Measurements from ENCODE around the gene BANF1.

The BANF1 gene, protein sequence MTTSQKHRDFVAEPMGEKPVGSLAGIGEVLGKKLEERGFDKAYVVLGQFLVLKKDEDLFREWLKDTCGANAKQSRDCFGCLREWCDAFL

DNA sequence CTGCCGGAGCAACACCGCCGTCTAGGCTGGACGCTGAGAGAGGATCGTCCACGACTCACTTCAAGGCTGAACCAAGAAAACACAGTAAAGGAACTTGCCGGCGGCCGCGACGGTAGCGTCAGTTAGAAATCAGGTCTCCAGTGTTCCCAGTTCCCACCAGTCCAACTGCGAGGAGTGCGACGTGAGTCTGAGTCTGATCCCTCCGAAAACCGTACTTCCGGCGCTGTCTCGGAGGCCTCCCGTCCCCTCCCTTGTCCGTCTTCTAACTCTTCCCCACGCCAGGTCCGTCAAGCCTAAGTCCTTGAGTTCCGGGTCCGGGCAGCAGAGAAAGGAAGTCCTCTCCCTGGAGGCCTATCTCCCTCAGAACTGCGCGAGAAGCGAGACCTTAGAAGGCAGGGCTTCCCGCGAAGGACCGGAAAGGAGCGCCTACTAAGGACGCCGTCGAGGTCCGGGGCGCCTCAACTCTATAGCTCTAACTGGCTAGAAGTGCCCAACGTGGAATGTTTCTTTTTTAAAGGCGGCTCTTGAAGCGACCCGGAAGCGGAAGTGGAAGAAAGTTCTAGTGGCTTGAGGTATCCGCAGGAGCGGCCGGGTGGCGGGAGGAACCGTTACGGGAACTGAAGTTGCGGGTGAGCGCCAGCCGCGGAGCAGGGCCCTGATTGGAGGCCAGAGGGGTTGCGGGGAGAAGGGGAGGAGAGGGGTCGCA is at the start of gene BANF1, which contains the start of gene EIF1AD:
Gene BANF1, plus strand, starts transcription at position 562 of the 706 bp plus-strand sequence. CDS start 748 bp downstream, outside the sequence.
Gene EIF1AD, minus strand, starts transcription at position 216 of the 706 bp plus-strand sequence. CDS start 1,768 bp downstream, outside the sequence.
- peak; percentile 96 for DNase-seq (ENCODE audit: low spot score)

DNA sequence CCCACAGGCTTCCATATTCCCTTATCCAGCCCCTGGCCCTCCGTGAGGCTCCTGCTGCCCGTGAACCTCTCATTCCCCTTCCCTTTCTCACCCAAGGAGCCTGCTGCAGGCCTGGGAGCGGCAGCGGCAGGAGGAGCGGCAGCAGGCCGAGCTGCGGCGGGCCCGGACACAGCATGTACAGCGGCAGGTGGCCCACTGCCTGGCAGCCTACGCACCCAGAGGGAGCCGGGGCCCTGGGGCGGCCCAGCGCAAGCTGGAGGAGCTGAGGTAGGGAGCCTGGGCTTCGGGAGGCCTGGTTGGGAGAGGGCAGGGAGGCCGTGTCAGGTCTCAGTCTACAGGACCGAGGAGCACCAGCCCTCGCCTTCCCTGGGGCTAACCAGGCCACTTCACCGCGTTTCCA is 48.8 kb upstream of the BANF1 start:
- DNase-seq (ENCODE audit: low spot score) = no peak

DNA sequence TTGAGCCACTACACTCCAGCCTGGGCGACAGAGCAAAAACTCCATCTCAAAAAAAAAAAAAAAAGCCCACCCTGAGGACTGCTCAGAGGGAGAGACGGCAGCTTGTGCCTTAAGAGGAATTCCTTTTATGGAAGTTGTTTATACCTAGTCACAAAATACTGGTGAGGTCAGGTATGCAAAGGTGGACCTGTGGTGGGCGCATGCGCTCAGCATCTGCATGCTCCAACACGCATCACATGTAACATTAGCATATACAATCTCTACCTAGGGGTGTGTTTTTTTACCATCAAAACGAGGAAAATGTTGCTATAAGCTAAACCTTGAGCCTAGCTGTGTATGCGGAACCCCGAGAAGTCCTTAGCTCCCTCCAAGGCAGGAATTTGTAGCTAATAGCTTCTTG is 47.5 kb upstream of the BANF1 start:
- DNase-seq (ENCODE audit: low spot score) = no peak

DNA sequence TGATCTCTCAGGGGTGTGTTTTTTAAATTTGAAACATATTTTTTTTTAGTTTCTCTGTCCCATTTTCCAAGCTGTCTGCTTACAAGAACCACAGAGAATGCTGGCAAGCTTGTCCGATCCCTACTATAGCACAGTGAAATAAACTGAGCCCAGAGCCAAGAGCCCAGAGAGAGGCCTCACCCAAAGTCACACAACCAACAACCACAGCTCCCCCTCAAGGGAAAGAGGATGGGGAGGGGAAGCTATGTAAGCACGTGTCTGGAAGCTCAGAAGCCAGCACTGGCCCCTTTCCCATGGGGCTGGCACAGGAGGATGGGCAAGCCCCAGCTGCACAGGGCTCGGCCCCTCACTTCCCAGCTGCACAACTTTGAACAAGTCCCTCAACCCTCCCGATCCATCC is 44.0 kb upstream of the BANF1 start:
- no peak for DNase-seq (ENCODE audit: low spot score)

DNA sequence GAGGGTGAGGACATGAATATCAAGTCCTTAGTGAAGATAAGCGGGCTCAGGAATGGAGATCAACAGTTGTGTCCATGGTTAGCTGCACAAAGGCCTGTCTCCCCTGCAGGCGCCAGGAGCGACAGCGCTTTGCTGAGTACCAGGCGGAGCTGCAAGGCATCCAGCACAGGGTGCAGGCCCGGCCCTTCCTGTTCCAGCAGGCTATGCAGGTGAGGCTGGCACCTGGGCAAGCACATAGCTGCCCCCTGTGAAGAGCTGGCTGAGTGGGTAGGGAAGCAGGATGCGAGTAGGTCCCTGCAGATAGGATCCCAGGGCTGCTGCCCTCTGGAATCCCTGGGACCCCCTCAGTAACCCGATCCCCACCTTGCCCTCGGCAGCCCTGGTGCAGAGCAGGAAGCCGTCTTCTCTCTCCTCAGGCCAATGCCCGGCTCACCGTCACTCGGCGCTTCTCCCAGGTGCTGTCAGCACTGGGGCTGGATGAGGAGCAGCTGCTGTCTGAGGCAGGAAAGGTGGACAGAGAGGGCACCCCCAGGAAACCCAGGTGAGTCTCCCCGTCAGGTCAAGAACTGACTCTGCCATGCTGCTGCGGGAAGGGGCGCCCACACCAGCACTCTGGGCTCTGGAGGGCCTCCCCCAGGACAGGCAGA is 43.4 kb upstream of the BANF1 start:
- no peak for DNase-seq (ENCODE audit: low spot score)

DNA sequence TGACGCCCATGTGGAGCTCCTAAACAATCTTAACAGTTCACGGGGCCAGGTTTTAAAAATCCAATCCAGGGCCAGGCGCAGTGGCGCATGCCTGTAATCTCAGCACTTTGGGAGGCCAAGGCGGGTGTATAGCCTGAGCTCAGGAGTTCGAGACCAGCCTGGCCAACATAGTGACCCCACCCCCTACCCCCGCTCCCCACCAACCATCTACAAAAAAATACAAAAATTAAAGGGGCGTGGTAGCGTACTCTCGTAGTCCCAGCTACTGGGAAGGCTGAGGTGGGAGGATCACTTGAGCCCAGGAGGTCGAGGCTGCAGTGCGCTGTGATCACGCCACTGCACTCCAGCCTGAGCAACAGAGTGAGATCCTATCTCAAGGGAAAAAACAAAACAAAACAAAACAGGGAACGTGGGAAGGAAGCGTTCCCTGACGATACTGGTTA is 41.5 kb upstream of the BANF1 start:
- no peak for DNase-seq (ENCODE audit: low spot score)

DNA sequence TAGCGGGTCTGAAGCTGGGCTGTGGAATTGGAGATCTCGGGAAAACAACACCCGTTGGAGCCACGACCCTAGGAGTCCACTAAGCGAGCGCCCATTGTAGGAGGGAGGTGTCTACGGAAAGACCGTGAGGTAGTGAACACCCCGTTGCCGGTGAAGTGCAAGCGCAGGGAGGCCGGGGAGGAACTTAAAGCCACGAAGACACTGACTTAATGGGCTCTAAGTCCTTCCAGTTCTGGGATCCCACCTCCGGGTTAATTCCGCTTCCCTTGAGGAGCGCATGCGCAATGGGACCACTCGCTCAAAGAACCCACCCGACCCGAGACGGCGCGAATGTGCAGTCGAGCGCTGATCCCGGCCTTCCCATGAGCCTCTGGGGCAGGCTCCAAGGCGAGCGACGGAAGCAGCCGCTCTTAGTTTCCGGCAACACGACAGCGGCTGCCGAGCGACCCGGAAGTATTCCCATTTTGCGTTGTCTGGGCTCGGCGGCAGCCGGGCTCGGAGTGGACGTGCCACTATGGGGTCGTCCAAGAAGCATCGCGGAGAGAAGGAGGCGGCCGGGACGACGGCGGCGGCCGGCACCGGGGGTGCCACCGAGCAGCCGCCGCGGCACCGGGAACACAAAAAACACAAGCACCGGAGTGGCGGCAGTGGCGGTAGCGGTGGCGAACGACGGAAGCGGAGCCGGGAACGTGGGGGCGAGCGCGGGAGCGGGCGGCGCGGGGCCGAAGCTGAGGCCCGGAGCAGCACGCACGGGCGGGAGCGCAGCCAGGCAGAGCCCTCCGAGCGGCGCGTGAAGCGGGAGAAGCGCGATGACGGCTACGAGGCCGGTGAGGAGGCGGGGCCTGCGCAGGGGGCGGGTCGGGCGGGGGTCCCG is 40.8 kb upstream of the BANF1 start, which contains the start of gene SART1:
Gene SART1, plus strand, starts transcription at position 468 of the 874 bp plus-strand sequence. Its CDS starts 47 bp downstream, at position 515.
- peak; percentile 98 for DNase-seq (ENCODE audit: low spot score)

DNA sequence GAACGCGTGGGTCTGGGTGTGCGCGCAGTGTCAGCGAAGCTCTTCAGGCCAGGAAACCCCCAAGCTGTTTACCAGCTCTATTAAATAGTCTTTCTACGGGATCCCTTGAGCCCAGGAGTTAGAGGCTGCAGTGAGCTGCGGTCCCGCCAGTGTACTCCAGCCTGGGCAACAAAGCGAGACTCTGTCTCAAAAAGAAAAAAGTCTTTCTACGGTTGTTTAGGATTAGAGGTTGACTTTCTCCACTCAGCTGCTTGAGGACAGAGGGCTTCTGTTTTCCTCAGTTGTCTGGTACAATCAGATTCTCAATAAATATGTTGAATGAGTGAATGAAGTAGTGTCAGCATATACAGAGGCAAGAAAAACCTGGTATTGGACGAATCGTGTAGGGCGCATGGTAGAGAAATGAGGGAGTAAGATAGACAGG is 40.1 kb upstream of the BANF1 start:
- DNase-seq (ENCODE audit: low spot score) = no peak

DNA sequence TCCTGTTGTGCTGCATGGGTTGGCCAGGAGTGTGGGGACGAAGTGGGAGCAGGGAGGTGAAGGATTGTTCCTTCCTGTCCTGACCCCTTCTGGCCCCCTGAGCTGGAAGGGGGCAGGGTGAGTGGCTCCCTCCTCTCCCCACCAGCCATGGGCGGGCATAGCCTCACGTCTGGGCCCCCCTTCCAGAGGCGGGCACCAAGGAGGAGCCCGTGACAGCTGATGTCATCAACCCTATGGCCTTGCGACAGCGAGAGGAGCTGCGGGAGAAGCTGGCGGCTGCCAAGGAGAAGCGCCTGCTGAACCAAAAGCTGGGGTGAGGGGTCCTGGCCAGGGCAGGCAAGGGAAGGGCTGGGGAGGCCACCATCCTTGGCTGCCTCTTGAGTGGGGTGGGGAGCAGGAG is 37.4 kb upstream of the BANF1 start:
- no peak for DNase-seq (ENCODE audit: low spot score)

DNA sequence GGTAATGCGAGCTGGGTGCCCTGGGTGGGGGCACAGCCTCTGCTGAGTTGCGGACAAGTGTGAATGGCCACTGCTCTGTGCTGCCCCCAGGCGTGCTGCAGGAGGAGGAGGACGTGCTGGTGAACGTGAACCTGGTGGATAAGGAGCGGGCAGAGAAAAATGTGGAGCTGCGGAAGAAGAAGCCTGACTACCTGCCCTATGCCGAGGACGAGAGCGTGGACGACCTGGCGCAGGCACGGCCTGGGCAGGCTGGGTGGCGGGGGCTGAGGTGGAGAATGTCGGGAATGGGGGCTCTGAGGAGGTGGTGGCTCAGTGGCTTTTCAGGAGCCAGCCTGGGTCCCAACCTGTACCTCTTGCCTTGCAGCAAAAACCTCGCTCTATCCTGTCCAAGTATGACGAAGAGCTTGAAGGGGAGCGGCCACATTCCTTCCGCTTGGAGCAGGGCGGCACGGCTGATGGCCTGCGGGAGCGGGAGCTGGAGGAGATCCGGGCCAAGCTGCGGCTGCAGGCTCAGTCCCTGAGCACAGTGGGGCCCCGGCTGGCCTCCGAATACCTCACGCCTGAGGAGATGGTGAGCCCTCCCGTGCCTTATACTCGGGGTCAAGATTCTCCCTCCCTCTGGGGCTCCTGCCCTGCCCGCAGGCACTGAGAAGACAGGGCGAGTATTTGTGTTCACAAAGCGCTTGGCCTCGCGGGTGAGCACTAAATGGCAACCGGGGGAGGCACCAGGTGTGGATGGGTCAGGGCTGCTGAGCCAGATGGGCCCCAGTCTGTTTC is 36.1 kb upstream of the BANF1 start:
- DNase-seq (ENCODE audit: low spot score) = no peak

DNA sequence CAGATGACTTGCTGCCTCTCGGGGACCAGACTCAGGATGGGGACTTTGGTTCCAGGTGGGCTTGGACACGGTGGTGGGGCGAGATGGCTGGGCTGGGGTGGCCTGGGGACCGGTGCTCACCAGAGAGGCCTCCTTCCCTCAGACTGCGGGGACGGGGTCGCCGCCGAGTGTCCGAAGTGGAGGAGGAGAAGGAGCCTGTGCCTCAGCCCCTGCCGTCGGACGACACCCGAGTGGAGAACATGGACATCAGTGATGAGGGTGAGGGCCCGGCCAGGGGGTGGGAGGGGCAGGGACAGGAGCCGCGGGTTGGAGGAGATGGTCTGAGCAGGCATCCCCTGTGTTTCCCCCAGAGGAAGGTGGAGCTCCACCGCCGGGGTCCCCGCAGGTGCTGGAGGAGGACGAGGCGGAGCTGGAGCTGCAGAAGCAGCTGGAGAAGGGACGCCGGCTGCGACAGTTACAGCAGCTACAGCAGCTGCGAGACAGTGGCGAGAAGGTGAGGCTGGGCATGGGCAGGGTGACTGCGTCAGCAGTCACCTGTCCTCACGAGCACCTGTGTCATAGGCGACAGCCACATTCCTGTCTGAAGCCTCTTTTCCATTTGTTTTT is 34.9 kb upstream of the BANF1 start:
- DNase-seq (ENCODE audit: low spot score) = no peak

DNA sequence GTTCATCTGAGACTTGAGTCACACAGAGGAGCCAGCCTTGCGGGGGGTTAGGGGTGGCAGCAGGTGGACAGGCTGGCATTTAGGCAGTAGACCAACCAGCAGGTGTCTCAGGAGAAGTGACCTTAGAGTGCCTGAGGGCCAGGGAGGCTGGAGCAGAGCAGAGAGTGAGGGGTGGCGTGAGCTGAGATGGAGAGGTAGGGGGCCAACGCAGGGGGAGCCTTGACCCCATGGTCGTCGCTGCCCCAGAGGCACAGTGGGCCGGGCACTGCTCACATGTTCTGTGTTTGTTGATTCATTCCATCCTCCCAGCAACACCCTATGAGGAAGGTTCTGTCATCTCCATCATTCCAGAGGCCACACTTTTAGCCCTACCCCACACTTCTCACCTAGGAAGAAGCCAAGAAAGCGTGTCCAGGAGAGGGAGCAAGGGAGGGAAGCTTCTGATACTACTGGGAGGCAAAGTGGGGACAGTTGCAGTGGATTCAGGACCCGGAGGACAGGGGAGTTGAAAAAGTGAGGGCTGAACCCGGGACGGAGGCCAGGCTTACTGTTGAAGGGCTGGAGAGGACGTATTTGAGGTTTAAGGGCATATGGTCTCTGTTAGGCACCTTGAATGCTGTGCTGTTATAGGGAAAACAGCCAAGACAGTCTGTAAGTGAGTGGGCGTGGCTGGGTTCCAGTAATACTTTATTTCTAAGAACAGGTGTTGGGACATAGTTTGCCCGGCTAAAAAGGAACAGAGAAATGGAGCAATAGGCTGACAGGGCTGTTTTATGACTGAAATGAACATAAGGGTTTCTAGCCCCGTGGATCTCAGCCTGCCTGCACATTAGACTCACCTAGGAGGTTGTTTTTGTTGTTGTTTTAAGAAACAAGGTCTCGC is 33.5 kb upstream of the BANF1 start:
- no peak for DNase-seq (ENCODE audit: low spot score)

DNA sequence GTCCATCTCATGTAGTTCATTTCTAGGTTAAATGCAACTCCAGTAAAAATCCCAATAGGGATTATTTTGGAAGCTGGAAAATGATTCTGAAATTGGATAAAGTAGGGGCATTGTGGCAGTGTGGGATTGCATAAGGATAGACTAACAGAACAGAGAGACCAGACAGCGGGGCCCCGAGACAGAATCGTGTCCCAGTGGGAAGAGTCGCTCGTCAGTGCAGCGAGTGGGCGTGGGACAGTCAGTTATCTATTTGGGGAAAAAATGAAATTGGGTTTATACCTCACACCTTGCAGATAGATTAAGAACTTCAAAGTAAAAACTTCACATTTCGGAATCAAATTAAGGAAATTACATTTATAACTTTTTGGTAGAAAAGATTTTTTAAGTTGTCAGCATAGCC is 30.2 kb upstream of the BANF1 start:
- DNase-seq (ENCODE audit: low spot score) = no peak

DNA sequence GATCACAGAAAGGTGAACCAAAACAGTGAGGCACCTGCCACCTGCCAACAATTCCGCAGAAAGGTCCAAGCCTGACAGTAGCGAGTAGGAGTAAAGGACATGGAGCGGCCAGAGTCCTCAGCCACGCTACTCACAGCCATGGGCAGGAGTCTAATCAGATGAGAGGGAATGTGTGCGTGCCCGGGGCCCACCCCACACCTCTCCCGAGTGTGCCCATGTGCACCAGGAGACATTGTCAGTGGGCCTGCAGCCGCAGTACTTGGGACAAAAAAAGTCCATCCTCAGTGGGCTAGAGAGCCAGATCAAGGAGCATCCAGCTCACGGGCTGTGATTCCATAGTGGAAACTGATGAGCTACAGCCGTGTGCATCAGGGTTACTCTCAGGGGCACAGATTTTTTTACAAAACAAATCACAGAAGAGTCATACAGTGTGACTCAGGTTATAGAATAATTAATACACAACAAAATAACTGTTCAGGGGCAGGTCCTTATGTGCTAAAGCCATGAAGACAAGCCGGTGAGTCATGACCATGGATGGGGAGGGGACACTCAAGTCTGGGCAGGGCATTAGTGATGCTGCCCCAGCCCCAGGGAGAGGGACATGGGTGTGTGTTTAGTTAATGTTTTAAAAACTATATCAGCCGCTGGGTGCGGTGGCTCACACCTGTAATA is 28.7 kb upstream of the BANF1 start:
- no peak for DNase-seq (ENCODE audit: low spot score)

DNA sequence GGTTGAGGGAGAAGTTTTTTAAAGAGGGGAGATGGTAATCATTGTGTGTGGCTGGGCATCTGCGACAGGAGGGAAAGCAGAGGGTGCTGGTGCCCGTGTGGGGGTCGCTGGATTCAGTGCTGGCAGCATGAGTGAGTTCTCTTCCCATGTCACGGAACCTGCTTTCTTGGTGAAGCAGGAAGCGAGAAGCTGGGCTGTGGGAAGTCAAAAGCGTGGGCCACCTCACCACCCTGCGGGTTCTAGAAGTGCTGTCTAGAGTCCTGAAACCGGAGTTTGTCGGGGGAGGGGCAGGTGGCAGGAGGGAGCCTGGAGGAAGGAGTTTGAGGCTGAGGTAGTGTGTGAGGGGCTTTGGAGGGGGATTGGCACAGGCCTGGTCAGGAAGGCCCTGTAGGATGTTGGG is 26.5 kb upstream of the BANF1 start:
- no peak for DNase-seq (ENCODE audit: low spot score)

DNA sequence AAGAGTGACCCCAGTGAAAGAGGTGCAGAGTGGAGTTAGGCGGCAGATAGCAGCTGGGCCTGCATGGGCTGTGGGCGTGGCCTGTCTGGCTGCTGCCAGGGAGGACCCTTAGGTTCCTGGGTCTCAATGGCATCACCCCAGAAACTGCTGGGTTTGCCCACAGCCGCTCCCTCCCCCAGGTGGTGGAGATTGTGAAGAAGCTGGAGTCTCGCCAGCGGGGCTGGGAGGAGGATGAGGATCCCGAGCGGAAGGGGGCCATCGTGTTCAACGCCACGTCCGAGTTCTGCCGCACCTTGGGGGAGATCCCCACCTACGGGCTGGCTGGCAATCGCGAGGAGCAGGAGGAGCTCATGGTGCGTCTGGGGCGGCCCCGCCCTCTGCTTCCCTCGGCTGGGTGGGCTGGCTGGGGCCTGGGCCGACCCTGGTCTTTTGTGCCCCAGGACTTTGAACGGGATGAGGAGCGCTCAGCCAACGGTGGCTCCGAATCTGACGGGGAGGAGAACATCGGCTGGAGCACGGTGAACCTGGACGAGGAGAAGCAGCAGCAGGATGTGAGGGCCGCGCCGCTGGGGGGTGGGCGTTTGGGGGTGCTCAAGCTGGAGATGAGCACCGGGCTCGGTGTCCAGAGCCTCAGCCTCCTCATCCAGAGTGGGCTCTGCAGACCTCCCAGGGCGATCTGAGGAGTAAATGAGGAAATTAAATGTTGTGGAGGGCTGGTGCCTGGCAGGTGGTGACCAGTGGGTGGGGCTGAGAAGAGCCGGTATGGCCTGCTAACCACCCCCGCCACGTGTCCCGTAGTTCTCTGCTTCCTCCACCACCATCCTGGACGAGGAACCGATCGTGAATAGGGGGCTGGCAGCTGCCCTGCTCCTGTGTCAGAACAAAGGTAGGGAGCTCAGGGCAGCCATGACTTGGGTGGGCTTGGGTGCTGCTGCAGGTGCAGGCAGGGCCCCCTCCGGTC is 25.8 kb upstream of the BANF1 start:
- no peak for DNase-seq (ENCODE audit: low spot score)

DNA sequence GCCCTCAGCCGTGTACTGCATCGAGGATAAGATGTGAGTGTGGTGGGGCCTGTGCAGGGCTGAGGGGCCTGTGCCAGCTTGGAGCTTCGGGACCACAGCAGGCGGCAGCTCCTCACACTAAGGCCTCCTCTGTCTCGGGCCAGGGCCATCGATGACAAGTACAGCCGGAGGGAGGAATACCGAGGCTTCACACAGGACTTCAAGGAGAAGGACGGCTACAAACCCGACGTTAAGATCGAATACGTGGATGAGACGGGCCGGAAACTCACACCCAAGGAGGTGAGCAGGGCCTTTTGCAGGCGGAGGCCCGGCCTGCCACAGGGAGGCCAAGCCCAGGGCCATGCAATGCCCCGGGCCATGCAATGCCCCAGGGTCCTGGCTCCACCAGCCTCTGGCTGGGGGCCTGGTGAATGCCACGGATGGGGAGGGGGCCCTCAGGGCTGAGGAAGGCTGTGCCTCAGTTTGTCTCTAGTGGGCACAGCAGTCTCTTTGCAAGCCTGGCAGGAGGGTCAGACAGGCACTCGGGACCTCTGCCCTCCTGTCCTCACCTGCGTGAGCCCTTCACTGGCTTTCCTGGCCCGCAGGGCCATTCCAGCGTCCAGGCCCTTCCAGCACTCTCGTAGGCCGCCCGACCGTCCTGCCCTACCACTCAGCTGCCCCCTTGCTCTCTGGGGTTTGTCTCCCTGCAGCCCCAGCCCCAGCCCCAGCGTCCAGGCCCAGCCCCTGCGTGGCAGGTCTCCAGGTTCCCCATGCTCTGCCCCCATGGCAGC is 24.5 kb upstream of the BANF1 start:
- DNase-seq (ENCODE audit: low spot score) = no peak

All from activated CD4-positive, alpha-beta T cell treated with anti-CD3 and anti-CD28 coated beads, Interleukin-2, Interleukin-4, amounts not matched to agents 100 ng/mL and 50 ng/mL, durations not matched to agents 16 hours and 8 hours (primary cell).